ENCODE measurements around the gene PTHLH. TPM values are rescaled to one million over a fixed set of nuclear protein-coding genes. Genes with fewer than 3 reads are reported as not detected.

The PTHLH gene
- total RNA-seq, 1 experiment from 2014 or later: 2.2 TPM

- no peak for TF ChIP-seq POLR2AphosphoS5 (IDR thresholded peaks at IDR 0.05; ENCODE audit: low read depth, low read length)
- no peak for TF ChIP-seq CTCF (IDR thresholded peaks at IDR 0.05)
- no peak for TF ChIP-seq SIN3A (IDR thresholded peaks at IDR 0.05; ENCODE audit: borderline replicate concordance, insufficient read depth, low read depth, low read length)
- TF ChIP-seq REST (IDR thresholded peaks at IDR 0.05; ENCODE audit: insufficient read depth in 1 of 2, low read depth in 2 of 2, low read length in 1 of 2): no peak
- no peak for TF ChIP-seq TCF7L2 (IDR thresholded peaks at IDR 0.05; ENCODE audit: low read depth, low read length)
- no peak overlapping the region for H3K4me3 ChIP-seq (ENCODE audit: low read depth in 2 of 2, low read length in 2 of 2)
- no peaks in the 10 kb centered on the region for H3K36me3 ChIP-seq (ENCODE audit: control insufficient read depth, insufficient read depth, low read length)
- ATAC-seq: no peak
- CTCF ChIA-PET: no interaction called here
- in situ Hi-C loops (cut with HindIII; ENCODE audit: low pct_unique_long_range_greater_than_20kb, low sequenced_read_pairs) (no loop called here), intact Hi-C loops (cut with micrococcal nuclease; ENCODE audit: unreplicated experiment) (no loop called here)
- no TSS peak for BruUV-seq (replicated peaks)
- no peak for DNase-seq (ENCODE audit: low read depth, low spot score)
- H3K4me1 ChIP-seq (ENCODE audit: control insufficient read depth, insufficient read depth, low read length): no peaks in the 10 kb centered on the region
- H3K27ac ChIP-seq (ENCODE audit: low read length): no peak overlapping the region
- POLR2A ChIA-PET: no interaction called here
- no peaks in the 10 kb centered on the region for H3K9me3 ChIP-seq (ENCODE audit: control insufficient read depth, insufficient read depth, low read depth, low read length)
- H3K27me3 ChIP-seq (ENCODE audit: control insufficient read depth, insufficient read depth, low read length): peaks cover 7% of the 10 kb centered on the region
Measured at GRCh38 chr12:27931390-27931789, 41.1 kb downstream of the PTHLH start.

DNA sequence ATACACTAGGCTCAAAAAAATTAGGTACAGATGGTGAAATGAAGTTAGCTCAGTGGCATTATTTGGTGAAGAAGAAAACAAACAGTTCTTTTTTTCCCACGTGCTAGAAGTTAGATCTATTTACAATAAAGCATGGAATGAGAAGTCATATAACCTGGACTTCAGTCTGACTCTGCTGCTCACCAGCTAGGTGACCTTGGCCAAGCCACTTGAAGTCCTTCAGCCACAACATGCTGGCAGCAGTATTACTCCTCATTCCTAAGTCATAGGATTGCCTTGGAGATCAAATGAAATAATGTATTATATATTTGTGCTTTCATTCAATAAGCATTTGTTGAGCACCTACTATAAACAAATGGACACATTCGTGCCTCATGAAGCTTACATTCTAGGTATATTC is 45.2 kb downstream of the PTHLH start:
- Histone ChIP-seq H3K4me1 (ENCODE audit: control insufficient read depth, insufficient read depth, low read length) (no peaks in the 10 kb centered on the region), H3K4me3 (ENCODE audit: low read depth in 2 of 2, low read length in 2 of 2) (no peak overlapping the region), H3K9me3 (ENCODE audit: control insufficient read depth, insufficient read depth, low read depth, low read length) (no peaks in the 10 kb centered on the region), H3K27ac (ENCODE audit: low read length) (no peak overlapping the region), H3K36me3 (ENCODE audit: control insufficient read depth, insufficient read depth, low read length) (no peaks in the 10 kb centered on the region), H3K27me3 (ENCODE audit: control insufficient read depth, insufficient read depth, low read length) (peaks cover 10% of the 10 kb centered on the region)
- ChIA-PET CTCF (no interaction called here), POLR2A (no interaction called here)
- no peak for ATAC-seq
- no peak for DNase-seq (ENCODE audit: low read depth, low spot score)
- BruUV-seq (replicated peaks): no TSS peak
- TF ChIP-seq CTCF (IDR thresholded peaks at IDR 0.05) (no peak), POLR2AphosphoS5 (IDR thresholded peaks at IDR 0.05; ENCODE audit: low read depth, low read length) (no peak), TCF7L2 (IDR thresholded peaks at IDR 0.05; ENCODE audit: low read depth, low read length) (no peak), REST (IDR thresholded peaks at IDR 0.05; ENCODE audit: insufficient read depth in 1 of 2, low read depth in 2 of 2, low read length in 1 of 2) (no peak), SIN3A (IDR thresholded peaks at IDR 0.05; ENCODE audit: borderline replicate concordance, insufficient read depth, low read depth, low read length) (no peak)
- in situ Hi-C loops (cut with HindIII; ENCODE audit: low pct_unique_long_range_greater_than_20kb, low sequenced_read_pairs) (no loop called here), intact Hi-C loops (cut with micrococcal nuclease; ENCODE audit: unreplicated experiment) (no loop called here)

Measured in Panc1 (cell line).